Upper lobe of right lung (tissue), 1 donor: ENCODE measurements around the gene SLC35B2. TPM values are rescaled to one million over a fixed set of nuclear protein-coding genes. Genes with fewer than 3 reads are reported as not detected.

Source experiments
- ATAC-seq: fragments of 200-7000 bp; cut with Tn5 transposase; one replicate; pipeline ENCODE4 v1.9.1; 2020; ENCODE audit warnings: mild to moderate bottlenecking, moderate library complexity
- DNase-seq: peaks from one replicate; pipeline ENCODE4 v3.0.0-alpha.2; 2020
- H3K27ac ChIP-seq: fragments of 200-600 bp; one replicate; pipeline ENCODE4 v1.8.0; 2022
- H3K27me3 ChIP-seq: fragments of 200-600 bp; one replicate; pipeline ENCODE4 v1.8.0; 2022; ENCODE audit warnings: mild to moderate bottlenecking
- H3K36me3 ChIP-seq: fragments of 200-600 bp; one replicate; pipeline ENCODE4 v1.8.0; 2022
- H3K4me1 ChIP-seq: fragments of 200-600 bp; one replicate; pipeline ENCODE4 v1.8.0; 2022
- H3K4me3 ChIP-seq: fragments of 200-600 bp; one replicate; pipeline ENCODE4 v1.8.0; 2022; ENCODE audit warnings: mild to moderate bottlenecking
- H3K9me3 ChIP-seq: fragments of 200-600 bp; one replicate; pipeline ENCODE4 v1.8.0; 2022
- intact Hi-C: fragments of 100-400 bp; cut with DNase I; formaldehyde crosslinking; loops from one replicate; pipeline ENCODE4 v1.11.0; 2022
- total RNA-seq: library from RNA; stranded (reverse); fragmentation: NEBNext Ultra II Directional; extraction: Animal tissue kit (Norgen Biotek cat#: 25700); gene quantifications from one replicate; pipeline ENCODE4 v1.2.1, GENCODE V29; 2021
- TF ChIP-seq, protein P1 (sequence below): fragments of 200-600 bp; IDR thresholded peaks from one replicate; pipeline ENCODE4 v1.8.0; 2022; ENCODE audit warnings: antibody characterized with exemption
- donor health status: DM: no; HTN: yes; CAD: no; lungs with severe emphysema.

Gene SLC35B2
- total RNA-seq, 1 donor from 2014 or later, result 32.3 TPM

DNA sequence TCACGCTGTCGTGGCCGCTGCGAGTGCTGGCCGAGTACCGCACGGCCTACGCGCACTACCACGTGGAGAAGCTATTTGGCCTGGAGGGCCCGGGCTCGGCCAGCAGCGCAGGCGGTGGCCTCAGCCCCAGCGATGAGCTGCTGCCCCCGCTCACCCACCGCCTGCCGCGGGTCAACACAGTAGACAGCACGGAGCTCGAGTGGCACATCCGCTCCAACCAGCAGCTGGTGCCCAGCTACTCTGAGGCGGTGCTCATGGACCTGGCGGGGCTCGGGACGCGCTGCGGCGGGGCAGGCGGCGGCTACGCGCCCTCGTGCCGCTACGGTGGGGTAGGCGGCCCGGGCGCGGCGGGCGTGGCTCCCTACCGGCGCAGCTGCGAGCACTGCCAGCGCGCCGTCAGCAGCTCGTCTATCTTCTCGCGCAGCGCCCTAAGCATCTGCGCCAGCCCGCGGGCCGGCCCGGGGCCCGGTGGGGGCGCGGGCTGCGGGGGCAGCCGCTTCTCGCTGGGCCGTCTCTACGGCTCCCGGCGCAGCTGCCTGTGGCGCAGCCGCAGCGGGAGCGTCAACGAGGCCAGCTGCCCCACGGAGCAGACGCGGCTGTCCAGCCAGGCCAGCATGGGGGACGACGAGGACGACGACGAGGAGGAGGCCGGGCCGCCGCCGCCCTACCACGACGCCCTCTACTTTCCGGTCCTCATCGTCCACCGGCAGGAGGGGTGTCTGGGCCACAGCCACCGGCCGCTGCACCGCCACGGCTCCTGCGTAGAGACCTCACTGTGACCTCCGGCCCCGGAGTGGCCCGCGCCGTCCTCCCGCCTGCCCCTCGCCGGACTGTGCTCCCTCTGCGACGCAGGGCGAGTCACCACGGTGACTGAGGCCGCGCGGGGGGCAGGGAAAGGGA lies 18.7 kb upstream of the SLC35B2 start:
- peak overlapping the region; percentile 36 for H3K4me3 ChIP-seq
- H3K36me3 ChIP-seq, result no peaks in the 10 kb centered on the region
- TF ChIP-seq, protein P1, sequence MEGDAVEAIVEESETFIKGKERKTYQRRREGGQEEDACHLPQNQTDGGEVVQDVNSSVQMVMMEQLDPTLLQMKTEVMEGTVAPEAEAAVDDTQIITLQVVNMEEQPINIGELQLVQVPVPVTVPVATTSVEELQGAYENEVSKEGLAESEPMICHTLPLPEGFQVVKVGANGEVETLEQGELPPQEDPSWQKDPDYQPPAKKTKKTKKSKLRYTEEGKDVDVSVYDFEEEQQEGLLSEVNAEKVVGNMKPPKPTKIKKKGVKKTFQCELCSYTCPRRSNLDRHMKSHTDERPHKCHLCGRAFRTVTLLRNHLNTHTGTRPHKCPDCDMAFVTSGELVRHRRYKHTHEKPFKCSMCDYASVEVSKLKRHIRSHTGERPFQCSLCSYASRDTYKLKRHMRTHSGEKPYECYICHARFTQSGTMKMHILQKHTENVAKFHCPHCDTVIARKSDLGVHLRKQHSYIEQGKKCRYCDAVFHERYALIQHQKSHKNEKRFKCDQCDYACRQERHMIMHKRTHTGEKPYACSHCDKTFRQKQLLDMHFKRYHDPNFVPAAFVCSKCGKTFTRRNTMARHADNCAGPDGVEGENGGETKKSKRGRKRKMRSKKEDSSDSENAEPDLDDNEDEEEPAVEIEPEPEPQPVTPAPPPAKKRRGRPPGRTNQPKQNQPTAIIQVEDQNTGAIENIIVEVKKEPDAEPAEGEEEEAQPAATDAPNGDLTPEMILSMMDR, result no peak
- no peaks in the 10 kb centered on the region for H3K9me3 ChIP-seq
- H3K27ac ChIP-seq, result no peak overlapping the region
- no peaks in the 10 kb centered on the region for H3K4me1 ChIP-seq
- ATAC-seq (peak; percentile 59), DNase-seq (no peak)
- peaks cover 66% of the 10 kb centered on the region for H3K27me3 ChIP-seq
- intact Hi-C loops, result no loop called here

DNA sequence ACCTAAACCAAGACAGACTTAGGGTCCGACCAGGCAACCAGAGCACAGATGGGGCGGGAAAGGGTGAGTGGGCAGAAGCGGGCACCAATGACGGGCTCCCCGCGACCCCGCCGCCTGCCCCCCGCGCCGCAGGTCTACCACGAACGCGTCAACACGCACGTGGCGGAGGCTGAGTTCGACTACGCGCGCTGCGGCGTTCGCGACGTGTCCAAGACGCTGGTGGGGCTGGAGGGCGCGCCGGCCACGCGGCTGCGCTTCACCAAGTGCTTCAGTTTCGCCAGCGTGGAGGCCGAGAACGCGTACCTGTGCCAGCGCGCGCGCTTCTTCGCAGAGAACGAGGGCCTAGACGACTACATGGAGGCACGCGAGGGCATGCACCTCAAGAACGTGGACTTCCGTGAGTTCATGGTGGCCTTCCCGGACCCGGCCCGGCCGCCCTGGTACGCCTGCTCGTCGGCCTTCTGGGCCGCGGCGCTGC lies 18.0 kb upstream of the SLC35B2 start:
- Histone ChIP-seq H3K27ac (no peak overlapping the region), H3K27me3 (peaks cover 67% of the 10 kb centered on the region), H3K4me3 (no peak overlapping the region), H3K36me3 (no peaks in the 10 kb centered on the region), H3K9me3 (no peaks in the 10 kb centered on the region), H3K4me1 (no peaks in the 10 kb centered on the region)
- DNase-seq (no peak), ATAC-seq (no peak)
- intact Hi-C loops, result no loop called here
- TF ChIP-seq, protein P1, result no peak

DNA sequence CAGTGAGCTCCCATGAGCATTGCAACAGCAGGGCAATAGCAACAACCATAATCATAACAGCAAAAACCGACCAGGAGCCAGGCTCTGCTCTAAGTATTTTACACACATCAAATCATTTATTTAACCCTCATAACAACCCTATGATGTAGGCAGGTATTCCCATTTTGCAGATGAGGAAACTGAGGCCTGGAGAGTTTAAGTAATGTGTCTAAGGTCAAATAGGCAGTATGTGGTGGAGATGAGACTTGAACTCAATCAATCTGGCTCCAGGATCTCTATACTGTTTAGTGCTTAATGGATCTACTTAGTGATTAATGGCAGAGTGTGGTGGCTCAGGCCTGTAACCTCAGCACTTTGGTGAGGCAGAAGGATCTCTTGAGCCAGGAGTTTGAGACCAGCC lies 16.3 kb upstream of the SLC35B2 start:
- ATAC-seq, result no peak
- peaks cover 72% of the 10 kb centered on the region for H3K27me3 ChIP-seq
- H3K4me1 ChIP-seq, result no peaks in the 10 kb centered on the region
- no peak overlapping the region for H3K4me3 ChIP-seq
- no peaks in the 10 kb centered on the region for H3K36me3 ChIP-seq
- H3K27ac ChIP-seq, result no peak overlapping the region
- no peak for DNase-seq
- H3K9me3 ChIP-seq, result no peaks in the 10 kb centered on the region
- TF ChIP-seq, protein P1, result no peak
- intact Hi-C loops, result no loop called here

DNA sequence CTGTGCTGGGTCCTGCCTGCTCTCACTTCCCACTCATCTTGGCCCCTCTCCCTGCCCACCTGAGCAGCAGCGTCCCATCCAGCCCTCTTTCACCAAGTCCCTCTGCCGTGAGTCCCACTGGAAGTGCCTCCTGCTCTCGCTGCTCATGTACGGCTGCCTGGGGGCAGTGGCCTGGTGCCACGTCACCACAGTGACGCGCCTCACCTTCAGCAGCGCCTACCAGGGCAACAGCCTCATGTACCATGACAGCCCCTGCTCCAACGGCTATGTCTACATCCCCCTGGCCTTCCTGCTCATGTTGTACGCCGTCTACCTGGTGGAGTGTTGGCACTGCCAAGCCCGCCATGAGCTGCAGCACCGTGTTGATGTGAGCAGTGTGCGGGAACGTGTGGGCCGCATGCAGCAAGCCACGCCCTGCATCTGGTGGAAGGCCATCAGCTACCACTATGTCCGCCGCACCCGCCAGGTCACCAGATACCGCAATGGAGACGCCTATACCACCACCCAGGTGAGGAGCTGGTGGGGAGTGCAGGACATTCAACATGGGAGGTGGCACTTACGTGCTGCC lies 15.8 kb upstream of the SLC35B2 start:
- DNase-seq, result no peak
- H3K27me3 ChIP-seq, result peaks cover 66% of the 10 kb centered on the region
- ATAC-seq, result no peak

DNA sequence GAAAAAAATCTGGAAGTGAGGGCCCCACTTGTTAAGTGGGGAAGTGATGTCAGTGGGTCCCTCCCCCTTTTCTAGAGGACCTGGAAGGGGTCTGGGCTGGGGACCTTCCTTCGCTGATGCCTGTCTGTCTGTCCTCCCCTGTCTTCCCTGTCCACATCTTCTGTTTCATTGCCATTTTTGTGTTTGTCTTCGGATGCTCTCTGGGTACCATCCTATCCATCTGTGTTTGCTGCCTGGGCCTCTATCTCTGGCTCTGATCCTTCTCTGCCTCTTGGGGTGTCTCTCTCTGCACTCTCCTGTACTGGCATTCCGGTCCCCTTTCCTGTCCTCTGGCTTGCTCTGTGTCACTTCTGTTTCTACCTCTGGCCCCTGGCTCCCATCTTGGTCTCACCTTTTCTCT lies 15.2 kb upstream of the SLC35B2 start:
- ATAC-seq (no peak), DNase-seq (no peak)
- H3K27me3 ChIP-seq, result peaks cover 61% of the 10 kb centered on the region
- H3K4me1 ChIP-seq, result no peaks in the 10 kb centered on the region
- TF ChIP-seq, protein P1, result no peak
- no peak overlapping the region for H3K4me3 ChIP-seq
- H3K27ac ChIP-seq, result no peak overlapping the region
- intact Hi-C loops, result no loop called here
- no peaks in the 10 kb centered on the region for H3K9me3 ChIP-seq
- H3K36me3 ChIP-seq, result no peaks in the 10 kb centered on the region

More for the DNA sequence above, 15.8 kb upstream of the SLC35B2 start:
- H3K9me3 ChIP-seq, result no peaks in the 10 kb centered on the region
- no peak overlapping the region for H3K4me3 ChIP-seq
- TF ChIP-seq, protein P1, result no peak
- intact Hi-C loops, result no loop called here
- no peaks in the 10 kb centered on the region for H3K4me1 ChIP-seq
- H3K36me3 ChIP-seq, result no peaks in the 10 kb centered on the region
- no peak overlapping the region for H3K27ac ChIP-seq
